Muscle of back (tissue), 11 donors: ENCODE measurements around the gene PLCH2. TPM values are rescaled to one million over a fixed set of nuclear protein-coding genes. Genes with fewer than 3 reads are reported as not detected.

Experiments used
- DNase-seq, 3 donors: peaks; one replicate each; pipeline versions ENCODE4 v3.0.0 to v3.0.0-alpha.2; 2013
- polyA plus RNA-seq, 10 donors: library from polyadenylated mRNA; unstranded; fragments of 120-200 nt; gene quantifications; one replicate each; pipeline ENCODE4 v1.2.1, GENCODE V29; 2013; ENCODE audit not compliant: insufficient read length in 10 of 10

The PLCH2 gene
- polyA plus RNA-seq, 10 donors, result 0.39 to 3.3 (median 0.71) TPM

DNA sequence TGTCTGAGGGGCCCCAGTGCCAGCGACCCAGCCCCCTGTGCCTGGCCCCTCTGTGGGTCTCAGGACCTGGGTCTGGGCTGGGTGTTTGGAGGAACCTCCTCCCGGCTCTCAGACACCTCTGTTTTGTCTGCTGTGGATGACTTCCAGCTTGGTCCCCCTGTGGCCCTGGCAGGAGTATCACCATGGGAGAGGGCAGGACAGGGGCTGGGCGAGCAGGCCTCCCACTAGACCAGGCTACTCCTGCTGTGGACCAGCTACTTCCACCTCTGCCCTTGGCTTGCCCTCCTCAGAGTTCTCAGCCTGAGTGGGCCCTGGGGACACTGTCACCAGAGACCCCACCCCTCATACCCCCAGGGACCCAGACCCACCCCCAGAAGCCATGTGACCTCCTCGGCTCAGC, 21.8 kb downstream of the PLCH2 start:
- no peak for DNase-seq

GRCh38 chr1:2498648-2499047, 22.6 kb downstream of the PLCH2 start:
- no peak for DNase-seq

- DNase-seq, result no peak
Measured at GRCh38 chr1:2499260-2499659, 23.2 kb downstream of the PLCH2 start.

- no peak for DNase-seq
Measured at GRCh38 chr1:2499986-2500596, 24.0 kb downstream of the PLCH2 start.

DNA sequence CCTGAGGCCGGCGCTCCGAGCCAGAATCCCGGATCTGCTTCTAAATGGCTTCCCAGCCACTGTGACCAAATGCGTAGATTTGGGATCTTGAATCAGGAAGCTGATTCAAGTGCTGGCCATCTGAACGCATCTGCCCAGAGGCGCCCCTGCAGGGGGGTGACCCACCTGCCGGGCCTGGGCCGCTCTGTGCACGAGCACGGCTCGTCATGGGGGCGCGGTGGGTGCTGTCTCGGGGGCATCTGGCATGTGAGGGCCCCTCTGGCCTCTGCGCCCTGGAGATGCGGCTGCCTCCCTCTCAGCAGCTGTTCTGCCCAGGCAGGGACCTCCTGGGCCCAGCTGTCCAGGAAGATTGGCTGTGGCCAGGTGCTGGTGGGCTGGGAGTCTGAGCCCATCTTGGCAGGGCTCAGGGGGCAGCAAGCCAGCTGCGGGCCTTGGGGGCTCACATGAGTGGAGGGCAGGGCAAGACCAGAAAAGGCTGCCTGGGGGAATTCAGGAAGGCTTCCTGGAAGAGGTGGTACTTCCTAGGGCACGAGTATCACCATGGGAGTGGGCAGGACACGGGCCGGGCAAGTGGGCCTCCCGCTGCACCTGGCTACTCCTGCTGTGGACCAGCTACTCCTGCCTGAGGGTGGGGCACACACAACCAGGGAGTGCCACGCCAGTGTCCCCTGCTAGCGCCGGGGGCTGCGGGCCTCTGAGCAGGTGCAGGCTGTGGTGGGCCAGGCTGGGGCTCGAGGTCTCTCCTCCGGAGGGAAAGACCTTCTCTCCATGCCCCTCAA, 25.1 kb downstream of the PLCH2 start:
- peak; percentile 14 to 70 (median 31) for DNase-seq

DNA sequence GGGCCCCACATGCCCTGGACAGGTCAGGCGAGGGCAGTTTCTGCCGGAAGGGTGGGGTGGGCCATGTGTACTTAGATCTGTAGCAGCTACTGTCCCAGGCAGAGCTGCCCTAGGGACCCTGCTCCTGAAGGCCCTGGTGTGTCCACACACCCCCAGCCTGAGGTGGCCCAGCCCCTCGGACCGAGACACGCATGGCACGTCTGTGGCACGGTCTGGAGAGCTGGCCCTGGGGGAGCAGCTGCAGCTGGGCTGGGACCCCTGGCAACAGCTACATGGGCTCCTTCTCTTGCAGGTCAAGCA, 25.7 kb downstream of the PLCH2 start:
- DNase-seq, result no peak

DNA sequence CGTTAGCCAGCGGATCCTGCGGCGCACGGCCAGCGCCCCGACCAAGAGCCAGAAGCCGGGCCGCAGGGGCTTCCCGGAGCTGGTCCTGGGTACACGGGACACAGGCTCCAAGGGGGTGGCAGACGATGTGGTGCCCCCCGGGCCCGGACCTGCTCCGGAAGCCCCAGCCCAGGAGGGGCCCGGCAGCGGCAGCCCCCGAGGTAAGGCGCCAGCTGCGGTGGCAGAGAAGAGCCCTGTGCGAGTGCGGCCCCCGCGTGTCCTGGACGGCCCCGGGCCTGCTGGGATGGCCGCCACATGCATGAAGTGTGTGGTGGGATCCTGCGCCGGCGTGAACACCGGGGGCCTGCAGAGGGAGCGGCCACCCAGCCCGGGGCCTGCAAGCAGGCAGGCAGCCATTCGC, 26.1 kb downstream of the PLCH2 start:
- DNase-seq, result no peak

- DNase-seq, result no peak
Measured at GRCh38 chr1:2502661-2503553, 26.8 kb downstream of the PLCH2 start.

DNA sequence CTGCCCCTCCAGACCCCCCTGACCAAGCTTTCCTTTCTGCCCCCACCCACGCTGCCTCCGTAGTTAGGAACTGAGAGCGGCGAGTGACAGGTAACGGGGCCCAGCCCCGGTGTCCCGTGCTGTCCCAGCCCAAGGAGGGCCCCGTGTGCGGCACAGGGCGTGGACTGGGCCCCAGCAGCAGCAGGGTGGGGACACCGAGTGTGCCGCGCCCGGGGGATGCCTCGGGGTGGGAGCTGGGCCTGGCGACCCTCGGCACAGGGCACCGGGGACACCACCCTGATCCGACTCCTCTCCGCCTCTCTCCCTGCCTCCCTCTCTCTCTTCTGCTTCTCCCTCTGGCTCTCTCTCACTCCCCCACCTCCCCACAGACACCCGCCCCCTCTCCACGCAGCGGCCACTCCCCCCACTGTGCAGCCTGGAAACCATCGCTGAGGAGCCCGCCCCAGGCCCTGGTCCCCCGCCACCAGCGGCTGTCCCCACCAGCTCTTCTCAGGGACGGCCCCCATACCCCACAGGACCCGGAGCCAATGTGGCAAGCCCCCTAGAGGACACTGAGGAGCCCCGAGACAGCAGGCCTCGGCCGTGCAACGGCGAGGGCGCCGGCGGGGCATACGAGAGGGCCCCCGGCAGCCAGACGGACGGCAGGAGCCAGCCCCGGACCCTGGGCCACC, 27.6 kb downstream of the PLCH2 start:
- DNase-seq, result no peak

- DNase-seq, result no peak
Measured at GRCh38 chr1:2504225-2504948, 28.3 kb downstream of the PLCH2 start.

- DNase-seq, result no peak
Measured at GRCh38 chr1:2504949-2505272, 28.8 kb downstream of the PLCH2 start.

GRCh38 chr1:2505461-2505994, 29.4 kb downstream of the PLCH2 start:
- no peak for DNase-seq

DNA sequence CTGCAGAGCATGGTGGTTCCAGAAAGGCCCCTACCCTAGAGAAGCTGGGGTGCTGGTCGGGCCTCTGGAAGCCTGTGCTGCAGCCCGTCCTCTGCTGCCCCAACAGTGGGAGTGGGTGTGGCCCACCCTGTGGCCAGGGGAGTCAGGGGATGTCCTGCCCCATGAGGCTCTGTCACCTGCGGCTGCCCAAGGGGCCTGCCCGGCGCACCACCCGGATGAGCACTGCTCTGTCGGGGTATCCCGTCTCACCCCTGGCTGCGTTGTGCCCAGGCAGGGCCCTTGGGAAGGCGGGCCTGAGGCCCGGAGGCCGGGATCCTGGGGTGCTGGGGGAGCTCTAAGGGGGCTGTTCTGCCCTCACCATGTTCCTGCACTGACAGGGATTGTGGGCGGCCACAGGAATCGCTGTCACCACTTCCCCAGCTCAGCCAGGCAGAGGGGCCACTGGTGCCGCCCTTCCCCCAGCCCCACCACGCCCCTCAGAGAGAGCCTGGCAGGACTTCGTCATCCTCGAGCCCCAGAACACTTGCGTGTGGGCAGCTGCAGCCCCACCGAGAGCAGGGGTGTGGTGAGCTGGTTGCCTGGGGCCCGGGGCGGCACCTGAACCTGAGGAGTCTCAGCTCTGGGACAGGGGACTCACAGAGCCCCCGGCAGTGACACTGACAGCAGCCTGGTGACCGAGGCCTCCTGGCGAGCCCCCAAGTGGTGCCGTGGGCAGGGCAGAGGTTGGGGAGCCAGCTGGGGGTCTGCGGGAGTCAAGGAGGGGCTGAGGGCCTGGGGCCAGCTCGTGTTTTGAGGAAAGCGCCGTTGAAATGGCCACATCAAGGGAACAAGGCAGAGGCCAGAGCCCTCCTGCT, 30.1 kb downstream of the PLCH2 start:
- no peak for DNase-seq

GRCh38 chr1:2506901-2507565, 30.9 kb downstream of the PLCH2 start:
- no peak for DNase-seq

DNA sequence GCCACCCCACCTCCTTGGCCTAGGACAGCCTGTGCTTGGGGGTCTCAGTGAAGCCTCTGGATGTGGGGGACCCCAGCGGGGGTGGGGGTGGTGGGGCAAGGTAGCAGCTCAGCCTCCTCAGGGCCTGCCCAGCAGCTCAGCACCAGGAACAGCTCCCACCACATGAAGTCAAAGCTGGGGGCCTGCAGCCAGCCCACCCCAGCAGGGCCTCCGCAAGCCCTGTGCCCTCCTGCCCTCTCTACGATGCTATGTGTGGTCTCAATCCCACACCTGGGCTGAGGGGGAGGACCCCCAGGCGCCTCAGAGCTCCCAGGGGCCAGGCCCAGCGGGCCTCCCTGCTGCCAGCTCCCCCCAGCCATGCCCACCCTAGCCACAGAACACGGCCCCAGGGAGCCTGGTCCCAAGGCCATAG, 31.7 kb downstream of the PLCH2 start:
- no peak for DNase-seq

GRCh38 chr1:2508180-2508579, 32.1 kb downstream of the PLCH2 start:
- DNase-seq, result no peak

DNA sequence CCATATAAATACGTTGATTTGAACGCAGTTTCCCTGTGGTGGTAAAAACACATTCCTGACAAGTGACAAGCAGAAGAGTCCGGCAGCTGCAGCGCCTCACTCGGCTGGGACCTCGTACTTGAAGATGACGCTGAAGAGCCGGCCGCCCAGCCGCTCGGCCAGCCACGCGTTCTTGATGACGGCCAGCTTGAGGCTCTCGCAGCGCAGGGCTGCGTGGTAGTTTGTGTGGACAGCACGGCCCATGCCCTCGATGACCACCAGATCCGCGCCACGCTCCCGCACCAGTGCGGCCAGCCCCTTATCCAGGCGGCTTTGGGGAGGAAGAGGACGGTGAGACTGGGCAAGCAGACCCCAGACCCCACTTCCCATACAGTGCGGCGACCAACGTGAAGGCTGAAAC, 32.7 kb downstream of the PLCH2 start:
- no peak for DNase-seq

GRCh38 chr1:2509589-2509988, 33.5 kb downstream of the PLCH2 start:
- no peak for DNase-seq

GRCh38 chr1:2510366-2511155, 34.5 kb downstream of the PLCH2 start:
- no peak for DNase-seq
